Glomerular visceral epithelial cell (primary cell): ENCODE data around the gene PPFIA1.
"Not testable (repeated sequence)": the region's sequence is repeated elsewhere in the genome, so short reads cannot be mapped to it uniquely, and the experiment has no call there.

ENCODE experiments used
- DNase-seq: peaks from one replicate; pipeline ENCODE4 v3.0.0-alpha.2; 2016; ENCODE audit errors: extremely low spot score

Gene PPFIA1

GRCh38 chr11:70251659-70252321 lies 18.7 kb upstream of the PPFIA1 start:
- DNase-seq, result peak; percentile 15

DNA sequence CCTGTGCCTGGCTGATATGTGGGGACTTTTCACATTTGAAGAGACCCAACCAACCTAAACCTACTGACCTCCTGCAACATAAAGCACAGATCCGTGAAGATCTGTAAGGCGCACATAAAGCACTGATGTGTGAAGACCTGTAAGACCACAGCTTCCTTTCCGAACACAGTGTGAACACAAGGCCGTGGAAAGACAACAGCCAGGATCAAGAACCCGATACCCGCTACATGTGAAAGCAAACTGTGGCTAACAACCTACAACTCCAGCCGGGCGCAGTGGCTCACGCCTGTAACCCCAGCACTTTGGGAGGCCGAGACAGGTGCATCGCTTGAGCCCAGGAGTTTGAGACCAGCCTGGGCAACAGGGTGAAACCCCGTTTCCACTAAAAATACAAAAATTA lies 17.6 kb upstream of the PPFIA1 start:
- DNase-seq, result no peak

GRCh38 chr11:70255477-70256116 lies 14.9 kb upstream of the PPFIA1 start:
- DNase-seq, result no peak

GRCh38 chr11:70259077-70259476 lies 11.4 kb upstream of the PPFIA1 start:
- not testable (repeated sequence) for DNase-seq

DNA sequence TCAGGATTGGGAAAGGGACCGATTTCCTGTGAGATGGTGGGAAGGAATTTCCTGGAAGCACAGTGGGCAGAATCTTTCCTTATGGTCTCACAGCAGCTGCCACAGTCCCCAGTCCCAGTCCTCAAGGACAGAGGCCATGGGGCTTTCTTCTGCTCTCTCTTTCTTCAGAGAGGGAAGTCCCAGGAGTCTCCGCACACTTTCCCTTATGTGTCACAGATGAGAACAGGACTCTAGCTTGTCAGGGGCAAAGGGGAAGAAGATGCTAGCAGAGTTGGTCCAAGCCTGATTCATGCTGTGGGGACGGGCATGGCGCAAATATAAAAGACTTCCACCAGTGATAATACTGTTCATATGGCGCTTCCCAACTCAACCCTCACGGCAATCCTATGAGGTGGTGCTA lies 7.5 kb upstream of the PPFIA1 start:
- no peak for DNase-seq

GRCh38 chr11:70263363-70263762 lies 7.1 kb upstream of the PPFIA1 start:
- no peak for DNase-seq

DNA sequence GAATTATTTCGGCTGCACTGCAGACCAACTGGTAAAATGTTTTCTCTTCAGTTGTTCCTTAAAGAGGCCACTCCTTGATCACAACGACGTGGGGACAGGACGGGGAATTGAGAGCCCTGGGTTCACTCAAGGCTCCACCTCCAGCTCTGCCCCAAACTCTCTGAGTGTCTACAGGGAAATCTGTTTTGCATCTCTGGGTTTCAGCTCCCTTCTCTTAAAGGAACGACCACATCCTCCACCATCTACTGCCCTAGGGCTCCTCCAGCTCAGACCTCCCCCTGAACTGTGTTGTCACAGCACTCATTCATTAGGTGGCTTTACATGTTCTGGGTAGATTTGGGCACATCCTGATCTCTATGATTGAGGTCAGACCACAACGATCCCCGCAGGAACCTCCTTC lies 5.1 kb upstream of the PPFIA1 start:
- no peak for DNase-seq

DNA sequence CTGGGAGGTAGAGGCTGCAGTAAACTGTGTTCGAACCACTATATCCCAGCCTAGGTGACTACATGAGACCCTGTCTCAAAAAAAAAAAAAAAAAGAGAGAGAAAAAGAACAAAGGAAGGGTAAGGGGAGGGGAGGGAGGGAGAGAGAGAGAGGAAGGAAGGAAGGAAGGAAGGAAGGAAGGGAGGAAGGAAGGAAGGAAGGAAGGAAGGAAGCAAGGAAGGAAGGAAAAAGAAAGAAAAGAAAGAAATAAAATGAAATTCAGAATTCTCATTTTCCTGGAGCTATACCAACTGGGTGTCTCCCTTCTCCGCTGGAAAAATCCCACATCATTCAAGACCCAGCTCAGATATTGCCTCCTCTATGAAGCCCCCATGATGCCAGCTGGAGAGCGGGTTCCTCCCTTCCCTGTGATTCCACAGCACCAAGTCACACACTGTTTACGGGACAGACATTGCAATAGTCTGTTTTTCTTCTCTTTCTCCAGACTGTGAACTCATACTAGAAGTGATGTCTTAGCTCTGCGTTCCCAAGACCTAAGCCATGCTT lies 3.0 kb upstream of the PPFIA1 start:
- DNase-seq, result no peak

DNA sequence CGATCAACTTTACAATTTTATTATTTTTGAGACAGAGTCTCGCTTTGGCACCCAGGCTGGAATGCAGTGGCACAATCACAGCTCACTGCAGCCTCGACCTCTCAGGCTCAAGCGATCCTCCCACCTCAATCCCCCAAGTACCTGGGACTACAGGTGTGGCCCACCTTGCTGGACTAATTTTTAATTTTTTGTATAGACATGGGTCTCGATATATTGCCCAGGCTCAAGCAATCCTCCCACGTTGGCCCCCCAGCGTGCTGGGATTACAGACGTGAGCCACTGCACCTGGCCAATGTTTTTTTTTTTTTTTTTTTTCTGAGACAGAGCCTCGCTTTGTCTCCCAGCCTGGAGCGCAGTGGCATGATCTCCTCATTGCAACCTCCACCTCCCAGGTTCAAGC lies 2.0 kb upstream of the PPFIA1 start:
- DNase-seq, result no peak

- DNase-seq, result peak; percentile 26
Observed at GRCh38 chr11:70270877-70271648, 573 bp downstream of the PPFIA1 start.

GRCh38 chr11:70271649-70271953 lies 1.1 kb downstream of the PPFIA1 start:
- DNase-seq, result no peak

DNA sequence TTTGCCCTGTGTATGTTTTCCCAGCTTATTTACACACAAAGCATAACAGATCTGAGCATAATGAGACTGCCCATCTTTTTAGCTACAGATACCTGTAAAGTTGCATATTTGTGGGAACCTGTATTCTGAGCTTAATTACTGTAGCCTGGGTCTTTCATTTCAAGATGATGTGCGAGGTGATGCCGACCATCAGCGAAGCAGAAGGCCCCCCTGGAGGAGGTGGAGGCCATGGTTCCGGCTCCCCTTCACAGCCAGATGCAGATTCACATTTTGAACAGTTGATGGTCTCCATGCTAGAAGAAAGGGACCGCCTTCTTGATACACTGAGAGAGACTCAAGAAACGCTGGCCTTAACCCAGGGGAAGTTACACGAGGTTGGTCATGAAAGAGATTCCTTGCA lies 1.5 kb downstream of the PPFIA1 start:
- no peak for DNase-seq

- DNase-seq, result no peak
Observed at GRCh38 chr11:70278994-70279393, 8.5 kb downstream of the PPFIA1 start.

DNA sequence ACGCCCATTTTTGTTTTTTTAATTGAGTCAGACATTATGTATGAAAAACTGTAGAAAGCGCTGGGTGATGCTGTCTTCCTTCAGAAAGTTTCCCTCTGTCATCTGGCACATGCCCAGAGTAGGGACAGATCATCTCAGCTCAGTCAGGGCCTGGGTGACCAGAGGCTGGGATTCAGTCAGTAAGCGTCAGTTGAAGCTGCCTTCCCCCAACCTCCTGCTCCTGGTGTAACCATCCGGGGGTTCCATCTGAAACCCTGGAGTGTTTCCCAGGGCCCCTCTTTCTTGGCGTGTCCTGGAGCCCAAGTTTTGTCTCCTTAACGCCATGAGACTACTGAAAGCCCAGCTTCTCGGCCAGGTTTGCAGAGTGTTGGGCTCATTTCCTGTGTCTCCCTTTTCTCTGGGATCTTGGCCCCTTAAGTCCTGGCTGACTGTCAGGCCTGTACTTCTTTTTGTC lies 10.7 kb downstream of the PPFIA1 start:
- DNase-seq, result no peak

GRCh38 chr11:70282012-70282411 lies 11.5 kb downstream of the PPFIA1 start:
- DNase-seq, result no peak

DNA sequence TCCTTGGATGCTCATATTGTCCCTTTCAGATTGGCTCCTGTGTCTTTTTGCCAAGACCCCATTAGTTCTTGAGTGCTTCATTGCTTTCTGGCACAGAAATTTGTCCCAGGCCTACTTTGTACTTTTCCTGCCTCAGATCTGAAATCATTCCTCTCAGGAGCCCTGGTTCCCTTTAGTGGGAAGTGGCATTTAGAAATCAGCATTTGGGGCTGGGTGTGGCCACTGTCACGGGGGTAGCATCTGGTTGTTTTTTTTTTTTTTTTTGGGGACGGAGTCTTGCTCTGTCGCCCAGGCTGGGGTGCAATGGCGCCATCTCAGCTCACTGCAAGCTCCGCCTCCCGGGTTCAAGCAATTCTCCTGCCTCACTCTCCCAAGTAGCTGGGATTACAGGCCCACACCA lies 18.2 kb downstream of the PPFIA1 start:
- DNase-seq, result no peak

DNA sequence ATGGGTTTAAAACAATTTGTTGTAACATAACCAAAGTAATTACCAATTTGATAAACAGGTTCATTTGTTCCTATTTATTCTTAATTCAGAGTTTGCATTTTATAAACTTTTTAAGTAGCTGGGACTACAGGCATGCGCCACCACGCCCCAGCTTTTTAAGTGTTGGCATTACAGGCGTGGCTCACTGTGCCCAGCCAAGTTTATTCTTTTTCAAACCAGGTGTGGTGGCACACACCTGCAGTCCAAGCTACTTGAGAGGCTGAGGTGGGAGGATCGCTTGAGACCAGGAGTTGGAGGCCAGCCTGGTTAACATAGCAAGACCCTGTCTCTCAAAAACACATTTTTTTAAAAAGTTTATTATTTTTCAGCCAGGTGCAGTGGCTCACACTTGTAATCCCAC lies 19.1 kb downstream of the PPFIA1 start:
- DNase-seq, result no peak

DNA sequence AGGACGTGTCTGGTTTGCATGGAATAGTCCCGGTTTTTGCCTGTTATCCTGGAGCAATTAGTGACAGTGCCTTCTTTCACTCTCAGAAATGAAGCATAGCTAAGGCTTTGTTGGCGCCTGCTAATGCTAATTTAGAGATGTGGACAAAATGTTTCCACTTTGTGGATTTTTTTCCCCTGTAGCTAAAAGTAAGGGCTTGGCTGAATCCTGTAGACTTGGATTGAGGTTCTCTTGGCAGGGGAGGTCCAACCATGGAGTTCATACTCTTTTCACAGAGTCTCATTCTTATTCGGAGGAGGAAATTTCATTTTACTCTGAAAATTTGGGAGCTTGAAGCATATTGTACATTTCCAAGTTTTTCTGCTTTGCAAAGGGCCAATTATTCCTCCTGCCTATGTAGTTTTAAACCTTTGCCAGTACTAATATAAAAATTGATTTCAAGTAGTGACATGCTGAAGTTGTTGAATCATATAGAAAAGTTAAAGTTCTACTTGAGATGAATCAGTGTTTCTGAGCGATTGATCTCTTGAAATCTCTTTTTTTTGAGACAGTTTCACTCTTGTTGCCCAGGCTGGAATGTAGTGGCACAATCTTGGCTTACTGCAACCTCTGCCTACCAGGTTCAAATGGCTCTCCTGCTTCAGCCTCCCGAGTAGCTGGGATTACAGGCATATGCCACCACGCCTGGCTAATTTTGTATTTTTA lies 20.0 kb downstream of the PPFIA1 start:
- no peak for DNase-seq

DNA sequence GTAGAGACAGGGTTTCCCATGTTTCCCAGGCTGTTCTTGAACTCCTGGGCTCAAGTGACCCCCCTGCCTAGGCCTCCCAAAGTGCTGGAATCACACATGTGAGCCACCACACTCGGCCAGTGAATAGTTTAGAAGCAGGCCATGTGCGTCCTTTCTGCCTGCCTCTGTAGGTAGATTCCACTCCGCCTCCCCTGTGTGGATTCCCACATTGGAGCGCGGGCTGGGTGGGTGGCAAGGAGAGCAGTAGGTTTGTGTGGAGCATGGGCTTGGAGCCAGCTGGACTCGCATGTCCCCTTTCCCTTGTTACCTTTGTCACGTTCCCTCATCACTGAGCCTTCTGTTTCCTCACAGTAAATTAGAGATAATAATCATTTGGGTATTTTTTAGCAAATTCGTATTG lies 21.7 kb downstream of the PPFIA1 start:
- DNase-seq, result no peak

- DNase-seq, result no peak
Observed at GRCh38 chr11:70292863-70293262, 22.4 kb downstream of the PPFIA1 start.

DNA sequence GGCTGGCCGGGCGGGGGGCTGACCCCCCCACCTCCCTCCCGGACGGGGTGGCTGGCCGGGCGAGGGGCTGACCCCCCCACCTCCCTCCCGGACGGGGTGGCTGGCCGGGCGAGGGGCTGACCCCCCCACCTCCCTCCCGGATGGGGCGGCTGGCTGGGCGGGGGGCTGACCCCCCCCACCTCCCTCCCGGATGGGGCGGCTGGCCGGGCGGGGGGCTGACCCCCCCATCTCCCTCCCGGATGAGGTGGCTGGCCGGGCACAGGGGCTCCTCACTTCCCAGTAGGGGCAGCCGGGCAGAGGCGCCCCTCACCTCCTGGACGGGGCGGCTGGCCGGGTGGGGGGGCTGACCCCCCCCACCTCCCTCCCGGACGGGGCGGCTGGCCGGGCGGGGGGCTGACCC lies 24.7 kb downstream of the PPFIA1 start:
- DNase-seq, result not testable (repeated sequence)

GRCh38 chr11:70296681-70297080 lies 26.2 kb downstream of the PPFIA1 start:
- no peak for DNase-seq
